ENCODE measurements around the gene CLNS1A.

- TF ChIP-seq GATA3 (IDR thresholded peaks at IDR 0.05; ENCODE audit: low read depth, low read length) (no peak), GATA2 (IDR thresholded peaks at IDR 0.05; ENCODE audit: low read depth, low read length) (no peak)
These were observed 17.9 kb downstream of the CLNS1A start for GRCh38 chr11:77619576-77620198.
